Midbrain (tissue), 1 donor: ENCODE measurements around the gene MAN2C1.
A peak's percentile ranks its signal among the peaks of the same experiment; 100 is the strongest.
"Not testable (repeated sequence)": the region's sequence is repeated elsewhere in the genome, so short reads cannot be mapped to it uniquely, and the experiment has no call there.

Experiments used
- DNase-seq: peaks from one replicate; lab custom pipeline; 2025; lab: John Stamatoyannopoulos, UW

MAN2C1 gene

DNA sequence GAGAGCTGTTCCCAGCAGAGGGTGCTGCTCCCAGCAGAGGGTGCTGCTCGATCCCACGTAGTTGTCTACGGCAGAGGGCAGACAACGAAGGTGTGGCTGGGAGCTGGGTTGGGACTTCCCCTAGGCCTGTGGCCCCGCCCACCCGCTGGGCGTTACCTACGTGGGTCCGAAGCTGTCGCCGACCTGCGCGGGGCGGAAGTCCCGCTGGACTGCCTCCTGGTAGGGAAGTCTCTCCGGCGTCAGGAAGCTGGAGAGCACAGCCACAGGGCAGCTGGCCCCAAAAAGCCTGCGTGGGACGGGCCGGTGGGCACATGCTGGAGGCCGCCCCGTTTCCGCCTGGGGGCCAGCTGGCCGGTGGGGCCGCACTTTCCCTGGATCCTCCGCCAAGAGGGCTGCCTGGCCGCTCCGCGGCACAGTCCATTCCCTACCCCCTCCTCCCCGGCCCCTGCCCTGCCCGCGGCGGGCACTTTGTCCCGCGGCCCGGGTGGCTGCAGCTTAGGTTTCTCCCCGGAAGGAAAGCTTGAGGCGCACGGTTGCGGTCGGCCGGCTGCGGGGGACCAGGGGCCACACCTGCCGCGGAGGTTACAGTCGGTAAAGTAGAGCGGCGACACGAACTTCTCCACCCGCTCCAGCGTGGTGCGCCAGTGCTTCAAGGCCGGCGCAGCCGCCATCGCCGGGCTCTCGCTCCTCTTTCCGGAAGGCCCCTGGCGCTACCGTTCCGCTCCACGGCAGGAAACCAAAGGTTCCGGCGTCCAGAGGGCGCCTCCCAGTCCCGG is at the start of gene MAN2C1:
Gene MAN2C1 (minus strand): TSS at position 695 of the 776 bp plus-strand sequence. CDS start 24 bp downstream, at position 671.
- peak; percentile 88 for DNase-seq

DNA sequence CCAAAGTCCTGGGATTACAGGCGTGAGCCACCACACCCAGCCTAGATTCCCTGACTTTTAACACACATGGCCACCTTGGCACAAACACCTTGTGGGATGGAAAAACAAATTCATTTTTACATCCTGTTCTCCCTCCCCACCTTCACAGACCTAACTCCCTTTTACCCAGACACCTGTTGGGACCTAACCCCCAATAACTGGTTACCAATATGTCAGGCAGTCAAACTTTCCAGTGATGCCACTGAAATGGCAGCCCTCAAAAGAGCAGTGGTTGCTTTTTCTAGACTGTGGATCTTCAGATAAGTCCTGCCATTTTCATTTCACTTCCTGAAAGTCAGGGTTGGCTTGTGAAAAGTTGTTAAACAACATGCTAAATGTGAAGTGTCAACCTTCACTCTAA is 48.2 kb upstream of the MAN2C1 start:
- DNase-seq: no peak

DNA sequence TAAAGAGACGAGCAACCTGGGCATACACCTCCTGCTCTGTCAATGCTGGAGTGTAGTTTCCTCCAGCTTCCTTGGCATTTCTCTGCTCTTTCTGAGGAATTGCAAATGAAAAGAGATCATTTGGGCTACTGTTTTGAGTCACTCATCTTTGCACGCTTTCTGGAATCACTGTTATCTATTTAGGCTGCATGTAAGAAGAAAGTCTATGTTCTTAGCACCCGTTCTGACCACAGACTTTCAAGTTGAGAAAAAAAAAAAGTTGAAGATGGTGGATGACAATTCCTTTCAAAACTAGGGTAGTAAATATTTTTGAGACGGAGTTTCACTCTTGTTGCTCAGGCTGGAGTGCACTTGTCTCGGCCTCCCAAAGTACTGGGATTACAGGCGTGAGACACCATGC is 41.8 kb upstream of the MAN2C1 start:
- no peak for DNase-seq

DNA sequence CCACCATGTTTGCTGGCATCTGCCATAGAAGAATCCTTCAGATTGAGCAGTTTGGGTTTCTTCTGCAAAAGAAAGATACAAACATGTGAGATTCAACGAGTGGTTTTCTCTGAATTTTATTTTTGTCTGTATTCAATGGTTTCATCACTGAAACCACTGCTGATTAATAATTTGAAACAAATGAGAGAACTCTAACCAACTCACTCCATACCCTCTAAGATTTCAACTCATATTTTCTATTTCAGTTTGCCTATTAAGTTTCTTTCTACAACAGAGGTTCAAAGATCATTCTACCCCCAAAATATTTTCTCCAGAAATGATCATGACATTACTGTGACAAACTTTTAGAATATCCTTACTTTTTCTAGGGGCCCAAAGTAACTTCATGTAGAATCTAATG is 38.7 kb upstream of the MAN2C1 start:
- no peak for DNase-seq

DNA sequence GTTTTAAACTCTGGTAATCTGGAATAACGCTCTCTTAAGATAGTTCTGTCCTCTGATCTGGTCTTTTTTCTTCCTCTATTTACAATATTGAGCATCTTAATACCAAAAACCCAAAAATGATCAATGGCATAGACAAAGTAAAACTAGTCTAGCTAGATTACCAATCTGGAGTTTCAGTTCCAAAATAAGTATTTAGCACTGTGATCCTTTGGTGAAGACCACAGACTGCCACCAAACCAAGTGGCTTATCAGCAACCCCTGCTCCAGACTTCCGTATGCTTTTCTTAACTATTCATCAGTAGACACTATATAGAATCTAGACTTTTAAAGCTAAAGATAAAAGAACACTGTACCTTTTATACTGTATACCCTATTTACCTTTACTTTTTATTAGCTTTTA is 35.5 kb upstream of the MAN2C1 start:
- no peak for DNase-seq

DNA sequence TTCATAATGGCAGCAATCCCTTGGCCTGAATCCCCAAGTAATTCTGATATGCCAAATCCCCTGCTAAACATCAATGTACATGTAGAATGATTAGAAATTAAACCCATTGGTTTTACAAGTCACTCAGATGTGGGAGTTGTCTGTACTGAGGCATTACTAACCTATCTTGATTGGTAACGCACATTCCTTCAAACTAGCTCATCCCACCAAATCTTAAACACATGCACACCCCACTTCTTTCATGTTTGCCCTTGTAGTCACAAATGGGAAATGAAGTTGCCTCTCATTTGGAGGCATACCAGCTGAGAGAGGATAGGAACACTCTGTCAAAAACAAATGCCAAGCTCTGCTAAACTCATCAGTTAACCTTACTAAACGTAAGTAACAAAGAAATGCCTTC is 29.1 kb upstream of the MAN2C1 start:
- DNase-seq: no peak

DNA sequence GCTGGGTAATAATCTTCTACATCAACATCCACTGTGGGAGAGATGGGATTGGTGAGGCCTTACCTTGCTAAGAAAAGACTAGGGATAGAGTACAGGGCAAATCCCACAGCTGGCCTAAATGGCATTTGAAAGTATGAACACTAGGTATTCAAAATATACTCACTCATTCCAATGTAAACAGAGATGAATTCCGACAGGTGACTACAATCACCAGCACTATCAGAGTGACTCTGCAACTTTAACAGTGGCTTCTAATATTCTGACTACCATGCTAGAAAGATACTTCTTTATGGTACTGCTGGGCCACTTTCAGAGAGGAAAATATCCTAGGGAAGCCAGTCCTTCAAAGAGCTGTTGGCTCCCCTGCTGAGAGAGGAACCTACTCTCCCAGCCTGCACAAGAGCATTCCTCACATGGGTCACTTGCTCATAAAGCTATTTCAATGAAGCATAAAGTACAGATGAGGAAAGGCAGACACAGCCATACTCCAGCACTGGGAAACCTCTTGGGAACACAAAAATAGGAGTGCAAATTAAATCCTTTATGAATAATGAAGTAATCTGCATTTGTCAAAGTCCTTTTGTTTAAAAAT is 21.5 kb upstream of the MAN2C1 start:
- DNase-seq: peak; percentile 0

DNA sequence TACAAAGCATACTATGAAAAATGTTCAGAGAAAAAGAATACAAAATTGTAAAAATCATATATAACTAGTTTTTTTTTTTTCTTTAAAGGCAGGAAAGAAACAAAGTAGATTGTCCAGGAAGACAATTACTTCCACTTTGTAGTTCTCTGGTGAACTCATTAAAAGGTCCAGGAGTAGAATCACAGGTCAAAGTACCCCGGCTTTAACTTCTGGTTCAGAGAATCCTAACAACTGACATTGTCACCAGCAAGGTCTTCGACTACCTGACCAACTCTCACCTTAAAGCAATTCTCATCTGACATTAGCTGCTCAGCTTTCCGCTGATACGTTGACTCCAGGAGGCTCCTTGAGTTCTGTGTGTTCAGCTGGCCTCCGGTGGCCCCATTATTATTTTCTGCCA is 15.6 kb upstream of the MAN2C1 start:
- DNase-seq: not testable (repeated sequence)

DNA sequence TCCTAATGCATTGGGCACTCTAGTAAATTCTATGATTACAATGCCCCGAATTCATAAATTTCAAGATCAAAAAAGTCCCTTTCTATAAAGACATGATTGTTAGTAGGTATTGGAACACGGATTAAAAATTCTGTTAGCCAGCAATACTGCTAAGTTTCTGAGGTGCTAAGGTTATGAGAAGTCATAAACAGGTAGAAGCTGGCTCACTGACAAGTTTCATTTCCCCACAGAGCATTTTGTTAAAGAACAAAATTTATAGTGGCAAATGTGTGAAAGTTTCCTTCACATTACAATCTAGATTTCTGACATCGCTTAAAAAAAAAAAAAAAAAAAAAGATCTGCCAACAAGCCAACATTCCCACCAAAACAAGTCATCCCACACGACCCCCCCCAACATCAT is 12.4 kb upstream of the MAN2C1 start:
- no peak for DNase-seq

DNA sequence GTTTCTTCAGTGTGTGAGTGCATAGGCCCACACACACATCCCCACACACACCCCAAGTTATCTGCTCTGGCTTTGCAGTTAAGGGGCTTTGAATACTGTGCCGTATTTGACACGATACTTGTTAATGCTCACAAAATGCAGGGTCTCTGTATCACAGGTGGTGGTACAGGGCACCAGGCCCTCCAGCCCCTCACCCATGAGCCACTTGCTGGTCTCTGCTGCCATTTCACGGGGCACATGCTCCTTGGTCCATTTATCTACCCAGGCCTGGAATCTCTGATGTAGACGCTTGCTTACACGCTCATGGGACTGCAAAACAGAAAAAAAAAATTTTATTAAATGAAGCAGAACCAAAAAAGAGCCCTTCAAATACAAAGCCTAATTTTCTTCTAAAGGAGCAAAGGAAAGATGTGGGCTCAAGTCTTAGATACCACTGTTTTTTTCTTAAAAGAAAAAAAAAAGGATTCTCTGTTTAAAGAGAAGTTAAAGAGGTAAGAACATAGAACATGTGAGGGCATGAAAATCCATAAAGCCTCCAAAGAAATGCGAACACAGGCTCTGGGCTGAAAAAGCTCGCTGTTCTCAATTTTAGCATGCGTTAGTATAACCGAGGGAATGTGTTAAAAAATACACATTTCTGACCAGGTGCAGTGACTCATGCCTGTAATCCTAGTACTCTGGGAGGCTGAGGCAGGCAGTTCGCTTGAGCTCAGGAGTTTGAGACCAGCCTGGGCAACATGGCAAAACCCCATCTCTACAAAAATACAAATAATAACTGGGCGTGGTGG is 3.7 kb upstream of the MAN2C1 start:
- no peak for DNase-seq

DNA sequence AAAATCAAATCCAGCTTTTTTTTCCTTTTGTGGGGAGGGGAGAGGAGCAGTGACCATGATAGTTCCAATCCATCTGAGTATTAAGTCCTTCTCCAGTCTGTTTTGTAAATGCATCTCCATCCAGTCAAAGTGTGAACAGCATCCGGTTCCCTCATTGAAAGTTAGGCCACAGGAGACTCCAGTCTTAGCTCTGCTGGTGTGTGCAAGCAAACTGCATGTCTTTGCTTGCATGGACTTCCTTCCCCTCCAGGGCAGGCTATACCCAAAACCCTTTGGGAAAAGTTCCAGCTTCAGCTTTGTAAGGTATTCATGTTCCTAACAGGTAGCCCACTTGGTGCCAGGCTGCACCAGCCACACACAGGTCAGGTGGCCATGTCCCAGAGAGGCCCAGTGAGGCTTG is 3.1 kb upstream of the MAN2C1 start:
- no peak for DNase-seq

DNA sequence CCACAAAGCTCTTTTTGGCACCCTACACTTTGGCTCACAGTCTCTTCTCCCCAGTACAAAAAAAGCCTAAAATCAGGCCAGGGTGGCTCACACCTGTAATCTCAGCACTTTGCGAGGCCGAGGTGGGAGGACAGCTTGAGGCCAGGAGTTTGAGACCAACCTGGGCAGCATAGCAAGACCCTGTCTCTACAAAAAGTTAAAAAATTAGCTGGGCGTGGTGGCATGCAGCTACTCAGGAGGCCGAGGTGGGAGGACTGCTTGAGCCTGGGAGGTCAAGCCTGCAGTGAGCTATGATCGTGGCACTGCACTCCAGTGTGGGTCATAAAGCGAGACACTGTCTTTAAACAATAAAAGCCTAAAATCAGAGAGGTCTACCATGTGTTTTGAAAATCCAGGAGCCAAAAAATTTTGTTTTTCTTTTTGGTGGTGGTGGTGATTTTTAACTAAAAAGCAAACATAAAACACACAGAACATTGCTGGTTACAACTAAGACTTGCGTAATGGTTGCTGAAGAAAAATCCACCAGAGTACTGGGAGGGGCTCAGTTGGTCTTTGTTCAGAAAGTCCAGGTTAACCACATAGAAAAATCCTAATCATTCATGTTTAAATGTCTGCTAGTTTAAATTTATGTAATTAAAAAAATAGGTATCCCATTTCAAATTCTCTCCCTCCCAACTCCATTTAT is 1.6 kb upstream of the MAN2C1 start:
- no peak for DNase-seq

DNA sequence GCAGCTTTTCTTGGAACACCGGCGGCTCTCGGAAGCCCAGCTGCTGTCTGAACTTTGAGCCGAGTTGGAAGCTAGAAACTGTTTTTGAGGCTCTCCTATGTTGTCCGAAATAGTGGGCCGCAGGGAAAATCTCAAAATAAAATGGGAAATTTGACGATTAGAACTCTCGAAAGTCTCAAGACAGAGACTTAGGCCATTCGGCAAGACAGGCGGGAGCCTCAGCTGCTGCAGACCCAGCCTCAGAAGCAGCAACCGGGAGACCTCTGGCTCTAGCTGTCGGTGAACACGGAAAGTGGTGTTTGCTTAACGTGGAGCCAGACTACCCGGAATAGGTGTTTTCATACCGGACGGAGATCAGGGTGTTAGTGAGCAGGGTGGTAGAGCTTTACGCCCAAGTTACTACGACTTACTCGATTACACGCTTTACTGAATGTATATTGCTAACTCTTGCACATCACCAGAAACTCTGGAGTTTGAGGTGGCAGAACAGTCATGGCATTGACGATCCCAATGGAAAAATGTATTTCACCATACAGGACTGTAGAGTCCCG is 357 bp upstream of the MAN2C1 start:
- DNase-seq: no peak

DNA sequence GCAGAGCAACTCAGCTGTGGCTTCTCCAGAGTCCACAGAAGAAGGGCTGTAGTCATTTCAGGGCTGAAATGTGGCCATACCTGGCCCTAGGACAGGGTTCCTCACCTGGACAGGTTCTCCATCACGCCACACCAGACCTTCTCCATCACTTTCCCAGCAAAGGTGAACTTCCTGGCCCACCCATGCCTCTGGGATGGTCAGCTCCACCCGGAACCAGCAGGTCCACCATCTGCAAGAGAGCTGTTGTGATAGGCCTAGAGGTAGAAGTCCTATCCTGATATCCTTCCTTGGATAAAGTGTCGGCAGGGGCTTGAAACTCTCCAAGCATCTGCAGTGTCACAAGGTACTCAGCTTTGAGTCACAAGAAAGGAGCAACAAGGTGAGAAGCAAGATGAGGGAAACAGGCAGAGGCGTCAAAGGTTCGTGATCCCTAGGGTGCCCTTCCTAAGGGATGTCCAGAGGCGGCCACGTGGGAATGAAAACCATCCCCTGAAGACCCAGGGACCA is 948 bp downstream of the MAN2C1 start:
- DNase-seq: no peak

DNA sequence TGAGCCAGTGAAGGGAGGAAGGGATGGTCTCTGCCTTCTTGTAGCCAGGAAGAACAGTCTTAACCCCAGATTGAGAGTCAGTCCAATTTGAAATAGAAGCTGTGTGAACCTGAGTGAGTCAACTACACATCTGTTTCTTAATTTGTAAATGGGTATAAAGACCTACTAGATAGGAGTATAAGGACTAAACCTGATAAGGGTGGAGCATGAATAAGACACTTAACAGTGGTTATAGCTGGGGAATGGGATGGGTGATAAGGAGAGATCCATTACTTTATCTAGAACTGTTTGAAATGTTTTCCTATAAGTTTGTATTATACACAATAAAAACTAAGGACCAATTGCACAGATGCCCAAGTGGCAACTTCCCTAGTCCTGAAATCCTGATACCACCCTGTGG is 1.4 kb downstream of the MAN2C1 start:
- DNase-seq: no peak

DNA sequence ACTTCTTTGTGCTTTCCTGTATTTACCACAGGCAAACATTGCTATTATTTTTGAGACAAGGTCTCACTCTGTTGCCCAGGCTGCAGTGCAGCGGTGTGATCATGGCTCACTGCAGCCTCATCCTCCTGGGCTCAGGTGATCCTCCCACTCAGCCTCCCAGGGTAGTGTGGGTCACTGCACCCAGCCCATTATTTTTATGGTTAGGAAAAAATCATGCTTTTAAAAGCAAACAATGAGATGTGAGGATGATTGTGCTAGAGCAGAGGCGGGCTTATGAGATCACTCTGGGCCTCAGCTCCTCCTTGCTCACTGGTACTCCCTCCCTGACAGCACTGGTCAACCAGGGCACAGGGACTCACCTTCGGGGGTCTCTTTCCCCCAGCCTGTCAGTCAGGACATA is 2.2 kb downstream of the MAN2C1 start:
- DNase-seq: no peak

DNA sequence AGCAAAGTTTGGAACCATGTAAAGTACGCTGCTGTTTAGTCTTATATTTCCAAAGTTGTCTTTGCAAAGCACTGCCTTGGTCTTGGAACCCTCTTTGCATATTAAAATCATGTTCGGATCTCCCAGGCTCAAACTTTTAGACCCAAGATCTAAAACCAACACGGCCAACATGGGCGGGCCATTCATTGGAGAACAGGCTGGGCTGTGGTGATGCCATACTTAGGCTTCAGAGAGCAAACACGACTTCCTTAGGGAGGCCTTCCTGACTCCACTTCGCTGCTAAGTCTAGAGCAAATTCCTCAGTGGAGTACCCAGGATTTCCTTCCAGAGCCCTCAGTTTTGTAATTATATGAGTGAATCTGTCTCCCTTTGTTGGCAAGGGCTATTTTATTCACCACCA is 3.5 kb downstream of the MAN2C1 start:
- DNase-seq: no peak

DNA sequence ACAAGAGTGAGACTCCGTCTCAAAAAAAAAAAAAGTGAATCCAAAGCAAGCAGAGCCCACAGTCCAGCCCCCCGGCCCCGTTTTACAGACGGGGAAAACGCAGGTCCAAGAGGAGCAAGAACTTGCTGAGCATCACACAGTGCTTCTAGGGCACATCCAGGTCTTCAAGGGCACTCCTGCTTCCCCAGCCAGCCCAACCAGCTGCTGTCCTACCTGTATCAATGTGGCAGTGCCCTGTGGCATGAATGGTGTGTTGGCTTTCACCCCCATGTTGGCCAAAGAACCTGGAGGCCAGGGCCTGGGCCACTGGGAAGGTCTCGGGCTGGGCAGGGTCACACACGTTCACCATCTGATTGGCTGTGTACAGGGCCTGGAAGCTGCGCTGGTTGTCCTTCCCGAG is 4.6 kb downstream of the MAN2C1 start:
- no peak for DNase-seq

DNA sequence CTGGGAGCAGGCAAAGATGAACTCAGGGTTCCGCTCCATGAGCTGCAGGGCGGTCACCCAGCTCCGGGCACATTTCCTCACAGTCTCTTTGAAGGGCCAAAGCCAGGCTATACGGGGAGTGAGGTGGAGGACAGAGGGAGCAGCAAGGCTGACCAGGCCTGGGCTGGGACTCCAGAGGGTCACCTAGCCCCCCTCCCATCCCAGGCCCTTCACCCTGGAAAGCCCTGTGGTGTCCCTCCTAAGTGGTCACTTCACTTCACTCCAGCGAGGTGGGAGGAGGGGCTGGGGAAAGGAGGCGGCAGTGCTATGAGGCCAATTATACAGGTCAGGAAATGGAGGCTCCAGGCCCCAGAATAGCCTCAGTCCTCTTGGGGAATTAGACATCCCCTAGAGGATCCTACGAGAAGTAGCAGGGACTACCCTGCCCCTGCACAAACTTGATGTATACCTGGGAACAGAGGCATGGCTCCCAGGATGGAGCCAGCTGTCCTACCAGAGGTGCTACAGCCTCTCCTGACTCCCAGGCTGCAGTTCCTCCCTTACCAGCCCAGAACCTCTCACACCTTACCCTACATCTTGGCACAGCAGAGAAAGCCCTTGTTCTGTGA is 5.7 kb downstream of the MAN2C1 start:
- DNase-seq: no peak

DNA sequence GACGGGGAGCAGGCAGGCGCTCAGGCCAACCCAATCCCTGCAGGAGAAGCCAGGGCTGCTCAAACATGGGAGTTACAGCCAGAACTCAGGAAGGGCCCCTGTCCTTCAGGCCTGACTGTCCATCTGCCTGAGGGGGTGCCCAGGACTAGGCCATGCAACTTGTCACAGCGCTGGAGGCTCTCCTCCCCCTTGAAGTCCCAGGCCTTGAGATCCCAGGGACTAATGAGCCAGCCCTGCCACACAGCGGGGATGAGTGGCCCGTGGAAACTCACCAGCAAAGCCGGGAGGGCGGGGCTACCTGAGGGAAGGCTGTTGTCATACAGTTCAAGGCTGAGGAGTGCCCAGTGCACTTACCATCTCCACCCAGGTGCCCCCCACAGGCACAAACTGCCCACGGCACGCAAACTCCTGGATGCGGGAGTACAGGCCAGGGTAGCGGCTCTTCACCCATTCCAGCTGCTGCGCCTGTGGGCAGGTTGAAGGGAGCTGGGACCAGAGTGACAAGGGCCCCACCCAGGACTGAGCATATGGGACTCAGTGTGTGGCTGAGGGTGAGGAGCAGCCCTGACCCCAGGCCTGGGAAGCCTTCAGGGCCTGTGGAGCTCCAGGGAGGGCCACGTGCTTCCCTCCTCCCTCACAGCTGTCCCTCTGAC is 6.3 kb downstream of the MAN2C1 start:
- DNase-seq: no peak

DNA sequence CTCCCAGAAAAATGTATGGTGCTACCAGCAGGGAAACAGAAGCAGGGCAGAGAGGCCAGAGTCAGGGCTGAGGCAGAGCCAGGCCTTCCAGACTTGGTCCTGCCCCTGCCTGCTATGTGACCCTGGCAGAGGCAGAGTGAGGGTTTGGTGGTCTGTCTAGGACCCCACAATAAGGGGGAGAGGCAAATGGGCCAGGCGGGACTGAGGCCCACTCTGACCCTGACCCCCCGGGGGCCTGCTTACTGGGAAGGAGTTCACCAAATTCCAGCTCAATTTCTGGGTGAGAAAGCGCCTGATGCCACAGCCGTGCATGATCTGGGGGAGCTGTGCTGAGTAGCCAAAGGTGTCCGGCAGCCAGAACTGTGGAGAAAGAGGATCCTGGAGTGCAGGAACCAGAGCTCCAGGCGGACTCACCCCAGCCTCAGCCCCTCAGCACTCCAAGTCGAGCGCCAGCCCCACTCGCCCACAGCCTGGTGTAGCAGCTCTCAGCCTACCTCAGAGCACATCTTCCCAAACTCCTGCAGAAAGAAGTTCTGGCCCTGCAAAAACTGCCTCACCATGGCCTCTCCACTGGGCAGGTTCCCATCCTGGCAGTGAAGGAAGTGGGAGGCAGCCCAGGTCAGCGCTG is 6.9 kb downstream of the MAN2C1 start:
- no peak for DNase-seq
